ENCODE measurements around the gene SLIT3. TPM values are rescaled to one million over a fixed set of nuclear protein-coding genes. Genes with fewer than 3 reads are reported as not detected.
A peak's percentile ranks its signal among the peaks of the same experiment; 100 is the strongest.

The SLIT3 gene
- polyA plus RNA-seq, 1 of the 3 experiments (the other 2 are of a cell fraction) = 119 TPM

- TF ChIP-seq PBX3 (IDR thresholded peaks at IDR 0.05) (no peak), ELF1 (IDR thresholded peaks at IDR 0.05) (no peak), IRF3 (IDR thresholded peaks at IDR 0.05; ENCODE audit: low read depth, low read length) (no peak), RXRA (IDR thresholded peaks at IDR 0.05; ENCODE audit: borderline replicate concordance, low read depth) (no peak)
Measured at GRCh38 chr5:168693297-168693696, 607.6 kb downstream of the SLIT3 start (continued).

GRCh38 chr5:168691891-168692290 is 609.0 kb downstream of the SLIT3 start:
- POLR2A ChIA-PET = no interaction called here

More at GRCh38 chr5:168691891-168692290, 609.0 kb downstream of the SLIT3 start:
- TF ChIP-seq TAF1 (IDR thresholded peaks at IDR 0.05; ENCODE audit: borderline replicate concordance, low read depth, low read length) = no peak
- TF ChIP-seq NFIC (IDR thresholded peaks at IDR 0.05; ENCODE audit: borderline replicate concordance) = no peak
- no peak for TF ChIP-seq ZBTB33 (IDR thresholded peaks at IDR 0.05; ENCODE audit: borderline replicate concordance, low read depth)
- no peak for TF ChIP-seq TCF12 (IDR thresholded peaks at IDR 0.05)
- no peak for TF ChIP-seq CHD2 (IDR thresholded peaks at IDR 0.05; ENCODE audit: low read length, partially characterized antibody)
- TF ChIP-seq GABPA (IDR thresholded peaks at IDR 0.05; ENCODE audit: low read depth) = no peak
- no peak for TF ChIP-seq JUND (IDR thresholded peaks at IDR 0.05)
- TF ChIP-seq SIN3A (IDR thresholded peaks at IDR 0.05; ENCODE audit: borderline replicate concordance, low read depth, low read length) = no peak
- TF ChIP-seq MAX (IDR thresholded peaks at IDR 0.05; ENCODE audit: low read depth) = no peak
- TF ChIP-seq FOXJ3 (CRISPR knock-in tag; IDR thresholded peaks at IDR 0.05) = no peak
- no peak for TF ChIP-seq MXI1 (IDR thresholded peaks at IDR 0.05; ENCODE audit: low read depth, low read length)
- TF ChIP-seq NRF1 (IDR thresholded peaks at IDR 0.05; ENCODE audit: low read depth, low read length) = no peak
- TF ChIP-seq CTCF (IDR thresholded peaks at IDR 0.05) = no peak
- peak overlapping the region in 1 of 2 experiments; percentile 24; a peak in 1 of 4 replicates for H3K27ac ChIP-seq (ENCODE audit: low read depth in 2 of 2, low read length in 1 of 2)
- no peaks in the 10 kb centered on the region for H4K20me1 ChIP-seq (ENCODE audit: insufficient read depth)
- H3F3A ChIP-seq (replicated peaks; ENCODE audit: insufficient read depth) = no peaks in the 10 kb centered on the region
- H2AFZ ChIP-seq (ENCODE audit: low read depth) = no peak overlapping the region
- no peaks in the 10 kb centered on the region for H3K79me2 ChIP-seq (ENCODE audit: insufficient read depth)
- H3K9ac ChIP-seq = no peak overlapping the region
- no peak overlapping the region for H3K4me3 ChIP-seq (ENCODE audit: low read depth in 2 of 2, low read length in 1 of 2)
- CTCF ChIA-PET = interaction anchor here (7.0 kb wide), 1 partner anchor 11 kb away, joined by 42 read pairs; no protein-coding TSS in a partner anchor
- no peaks in the 10 kb centered on the region for H3K9me2 ChIP-seq
- no peaks in the 10 kb centered on the region for H3K27me3 ChIP-seq (ENCODE audit: insufficient read depth)
- H3K4me1 ChIP-seq (ENCODE audit: control insufficient read depth in 1 of 2, insufficient read depth in 2 of 2, low read depth in 1 of 2, low read length in 1 of 2) = peaks cover 0 to 16% of the 10 kb centered on the region in 2 experiments; a peak in 1 of 4 replicates
- 96% methylated on average over 2 of the region's 4 CpGs for WGBS (ENCODE audit: low lambda C conversion rate)
- no peaks in the 10 kb centered on the region for H3K9me3 ChIP-seq
- no peak for DNase-seq
- H3K36me3 ChIP-seq (replicated peaks in 1 of 2; ENCODE audit: control insufficient read depth in 1 of 2, insufficient read depth in 2 of 2, low read length in 1 of 2) = peaks cover 0 to 89% of the 10 kb centered on the region in 2 experiments
- no peak overlapping the region for H3K4me2 ChIP-seq

Data from SK-N-SH (cell line).